HepG2 (cell line): ENCODE measurements around the gene TNFSF8. TPM values are rescaled to one million over a fixed set of nuclear protein-coding genes. Genes with fewer than 3 reads are reported as not detected.

Experiments
- ADNP ChIP-seq: sonication (generic); formaldehyde crosslinking; IDR thresholded peaks from 2 replicates; pipeline ENCODE4 v1.4.0; 2020; ENCODE audit warnings: missing genetic modification reagents
- ATAD3A ChIP-seq: sonication (generic); formaldehyde crosslinking; IDR thresholded peaks from 2 replicates; pipeline ENCODE4 v1.4.0; 2020; ENCODE audit warnings: missing genetic modification reagents
- ATF7 ChIP-seq, 2 experiments: fragments of 450-650 bp in 1 of 2; sonication (generic) in 1 of 2; formaldehyde crosslinking in 1 of 2; IDR thresholded peaks; 2 replicates each; pipeline versions ENCODE4 v1.4.0 to v1.6.1; 2016 to 2020; ENCODE audit warnings: antibody characterized with exemption in 1 of 2, mild to moderate bottlenecking in 1 of 2, missing genetic modification reagents in 1 of 2
- EED ChIP-seq: sonication (generic); formaldehyde crosslinking; IDR thresholded peaks from 2 replicates; pipeline ENCODE4 v1.5.0; 2020; ENCODE audit warnings: mild to moderate bottlenecking, missing genetic modification reagents
- HNRNPUL1 ChIP-seq: fragments of 200-400 bp; formaldehyde crosslinking; IDR thresholded peaks from 2 replicates; pipeline ENCODE4 v1.6.1; 2017; ENCODE audit warnings: low read depth, mild to moderate bottlenecking, low read length, moderate library complexity
- MLLT10 ChIP-seq: sonication (generic); formaldehyde crosslinking; IDR thresholded peaks from 2 replicates; pipeline ENCODE4 v1.4.0; 2020; ENCODE audit warnings: missing genetic modification reagents
- MTF1 ChIP-seq: sonication (generic); formaldehyde crosslinking; IDR thresholded peaks from 2 replicates; pipeline ENCODE4 v1.5.0; 2020; ENCODE audit warnings: missing genetic modification reagents
- SOX5 ChIP-seq: IDR thresholded peaks from 2 replicates; pipeline ENCODE4 v1.6.1; 2016; ENCODE audit warnings: borderline replicate concordance
- SRSF9 ChIP-seq: fragments of 200-400 bp; formaldehyde crosslinking; IDR thresholded peaks from 2 replicates; pipeline ENCODE4 v1.6.1; 2018; ENCODE audit warnings: borderline replicate concordance, mild to moderate bottlenecking, low read depth, low read length; ENCODE audit not compliant: insufficient read depth, poor library complexity, severe bottlenecking
- ZNF333 ChIP-seq: sonication (generic); formaldehyde crosslinking; IDR thresholded peaks from 2 replicates; pipeline ENCODE4 v1.4.0; 2020; ENCODE audit warnings: mild to moderate bottlenecking, missing genetic modification reagents, borderline replicate concordance
- ZNF737 ChIP-seq: sonication (generic); formaldehyde crosslinking; IDR thresholded peaks from 2 replicates; pipeline ENCODE4 v1.5.0; 2020; ENCODE audit warnings: missing genetic modification reagents, mild to moderate bottlenecking, borderline replicate concordance
- polyA plus RNA-seq, 8 experiments: library from polyadenylated mRNA; depleted of rRNA in 3 of 8; stranded (reverse) in 7 of 8; unstranded in 1 of 8; fragments of >200 nt; fragmentation: Illumina TruSeq in 4 of 8; extraction: Trizol in 4 of 8; gene quantifications; 2 replicates each; pipeline versions ENCODE4 v1.2.1 to v1.2.3, GENCODE V29; 2011 to 2016; ENCODE audit warnings: low read depth in 4 of 8, missing spikeins in 1 of 8, mixed read lengths in 1 of 8; ENCODE audit not compliant: insufficient read depth in 1 of 8
- total RNA-seq, 5 experiments: library from RNA; depleted of rRNA; stranded (reverse); fragments of >200 nt; fragmentation: Illumina TruSeq; extraction: Trizol; gene quantifications; 2 replicates each; pipeline ENCODE4 v1.2.3, GENCODE V29; 2016; ENCODE audit warnings: low read depth in 1 of 5
- TF ChIP-seq, protein P1 (sequence below): IDR thresholded peaks from 2 replicates; pipeline ENCODE4 v1.6.1; 2016; ENCODE audit warnings: control low read depth
- TF ChIP-seq, protein P2 (sequence below): sonication (generic); formaldehyde crosslinking; IDR thresholded peaks from 2 replicates; pipeline ENCODE4 v1.8.0; 2022; ENCODE audit warnings: missing genetic modification reagents, low read depth, mild to moderate bottlenecking, borderline replicate concordance
- TF ChIP-seq, protein P3 (sequence below): sonication (generic); formaldehyde crosslinking; IDR thresholded peaks from 2 replicates; pipeline ENCODE4 v1.4.0; 2020; ENCODE audit warnings: missing genetic modification reagents
- TF ChIP-seq, protein P4 (sequence below): sonication (generic); formaldehyde crosslinking; IDR thresholded peaks from 2 replicates; pipeline ENCODE4 v1.5.0; 2020; ENCODE audit warnings: missing genetic modification reagents
- TF ChIP-seq, protein P5 (sequence below): sonication (generic); formaldehyde crosslinking; IDR thresholded peaks from 2 replicates; pipeline ENCODE4 v1.5.0; 2020; ENCODE audit warnings: missing genetic modification reagents

Gene TNFSF8
- total and polyA plus RNA-seq, 2 of the 13 experiments (the other 11 are each of a cell fraction or from before 2014, with no cell fraction given) = not detected

DNA sequence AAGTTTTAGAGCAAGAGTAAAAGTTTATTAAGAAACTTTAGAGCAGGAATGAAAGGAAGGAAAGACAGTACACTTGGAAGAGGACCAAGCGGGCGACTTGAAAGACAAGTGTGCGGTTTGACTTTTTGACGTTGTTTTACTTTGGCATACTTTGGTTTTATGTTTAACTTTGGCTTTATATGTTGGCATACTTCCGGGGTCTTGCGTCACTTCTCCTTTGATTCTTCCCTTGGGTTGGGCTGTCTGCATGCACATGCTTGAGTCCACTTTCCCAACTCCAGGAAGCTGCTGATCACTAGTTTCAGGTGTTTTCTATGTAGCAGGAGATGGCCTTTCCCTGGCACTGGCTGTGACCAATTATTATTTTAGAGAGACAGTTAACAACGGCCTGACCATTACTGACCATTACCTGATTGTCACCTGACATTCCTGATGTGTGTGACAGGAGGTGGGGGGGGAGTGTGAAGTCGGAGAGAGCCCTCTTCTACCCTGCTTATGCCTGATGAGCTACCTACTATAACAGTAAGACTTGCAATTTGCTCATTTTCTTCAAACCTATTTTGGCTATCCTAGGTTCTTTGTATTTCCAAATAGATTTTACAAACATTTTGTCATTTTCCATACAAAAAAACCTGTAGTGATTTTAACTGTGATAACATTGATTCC is 45.5 kb downstream of the TNFSF8 start (continued):
- TF ChIP-seq, protein P1, sequence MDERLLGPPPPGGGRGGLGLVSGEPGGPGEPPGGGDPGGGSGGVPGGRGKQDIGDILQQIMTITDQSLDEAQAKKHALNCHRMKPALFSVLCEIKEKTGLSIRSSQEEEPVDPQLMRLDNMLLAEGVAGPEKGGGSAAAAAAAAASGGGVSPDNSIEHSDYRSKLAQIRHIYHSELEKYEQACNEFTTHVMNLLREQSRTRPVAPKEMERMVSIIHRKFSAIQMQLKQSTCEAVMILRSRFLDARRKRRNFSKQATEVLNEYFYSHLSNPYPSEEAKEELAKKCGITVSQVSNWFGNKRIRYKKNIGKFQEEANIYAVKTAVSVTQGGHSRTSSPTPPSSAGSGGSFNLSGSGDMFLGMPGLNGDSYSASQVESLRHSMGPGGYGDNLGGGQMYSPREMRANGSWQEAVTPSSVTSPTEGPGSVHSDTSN (CRISPR knock-in tag) = no peak
- TF ChIP-seq, protein P2, sequence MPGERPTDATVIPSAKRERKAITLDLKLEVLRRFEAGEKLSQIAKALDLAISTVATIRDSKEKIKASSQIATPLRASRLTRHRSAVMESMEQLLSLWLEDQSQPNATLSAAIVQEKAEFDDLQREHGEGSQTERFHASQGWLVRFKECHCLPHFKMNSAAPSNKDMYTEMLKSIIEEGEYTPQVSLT (CRISPR knock-in tag) = no peak
- no peak for TF ChIP-seq MLLT10 (CRISPR knock-in tag)
- TF ChIP-seq EED (CRISPR knock-in tag) = no peak
- TF ChIP-seq ATAD3A (CRISPR knock-in tag) = no peak
- TF ChIP-seq ZNF333 (CRISPR knock-in tag) = no peak
- TF ChIP-seq, protein P3, sequence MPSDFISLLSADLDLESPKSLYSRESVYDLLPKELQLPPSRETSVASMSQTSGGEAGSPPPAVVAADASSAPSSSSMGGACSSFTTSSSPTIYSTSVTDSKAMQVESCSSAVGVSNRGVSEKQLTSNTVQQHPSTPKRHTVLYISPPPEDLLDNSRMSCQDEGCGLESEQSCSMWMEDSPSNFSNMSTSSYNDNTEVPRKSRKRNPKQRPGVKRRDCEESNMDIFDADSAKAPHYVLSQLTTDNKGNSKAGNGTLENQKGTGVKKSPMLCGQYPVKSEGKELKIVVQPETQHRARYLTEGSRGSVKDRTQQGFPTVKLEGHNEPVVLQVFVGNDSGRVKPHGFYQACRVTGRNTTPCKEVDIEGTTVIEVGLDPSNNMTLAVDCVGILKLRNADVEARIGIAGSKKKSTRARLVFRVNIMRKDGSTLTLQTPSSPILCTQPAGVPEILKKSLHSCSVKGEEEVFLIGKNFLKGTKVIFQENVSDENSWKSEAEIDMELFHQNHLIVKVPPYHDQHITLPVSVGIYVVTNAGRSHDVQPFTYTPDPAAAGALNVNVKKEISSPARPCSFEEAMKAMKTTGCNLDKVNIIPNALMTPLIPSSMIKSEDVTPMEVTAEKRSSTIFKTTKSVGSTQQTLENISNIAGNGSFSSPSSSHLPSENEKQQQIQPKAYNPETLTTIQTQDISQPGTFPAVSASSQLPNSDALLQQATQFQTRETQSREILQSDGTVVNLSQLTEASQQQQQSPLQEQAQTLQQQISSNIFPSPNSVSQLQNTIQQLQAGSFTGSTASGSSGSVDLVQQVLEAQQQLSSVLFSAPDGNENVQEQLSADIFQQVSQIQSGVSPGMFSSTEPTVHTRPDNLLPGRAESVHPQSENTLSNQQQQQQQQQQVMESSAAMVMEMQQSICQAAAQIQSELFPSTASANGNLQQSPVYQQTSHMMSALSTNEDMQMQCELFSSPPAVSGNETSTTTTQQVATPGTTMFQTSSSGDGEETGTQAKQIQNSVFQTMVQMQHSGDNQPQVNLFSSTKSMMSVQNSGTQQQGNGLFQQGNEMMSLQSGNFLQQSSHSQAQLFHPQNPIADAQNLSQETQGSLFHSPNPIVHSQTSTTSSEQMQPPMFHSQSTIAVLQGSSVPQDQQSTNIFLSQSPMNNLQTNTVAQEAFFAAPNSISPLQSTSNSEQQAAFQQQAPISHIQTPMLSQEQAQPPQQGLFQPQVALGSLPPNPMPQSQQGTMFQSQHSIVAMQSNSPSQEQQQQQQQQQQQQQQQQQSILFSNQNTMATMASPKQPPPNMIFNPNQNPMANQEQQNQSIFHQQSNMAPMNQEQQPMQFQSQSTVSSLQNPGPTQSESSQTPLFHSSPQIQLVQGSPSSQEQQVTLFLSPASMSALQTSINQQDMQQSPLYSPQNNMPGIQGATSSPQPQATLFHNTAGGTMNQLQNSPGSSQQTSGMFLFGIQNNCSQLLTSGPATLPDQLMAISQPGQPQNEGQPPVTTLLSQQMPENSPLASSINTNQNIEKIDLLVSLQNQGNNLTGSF = no peak
- TF ChIP-seq HNRNPUL1 = no peak
- TF ChIP-seq ADNP (CRISPR knock-in tag) = no peak
- TF ChIP-seq ZNF737 (CRISPR knock-in tag) = no peak
- TF ChIP-seq, protein P4, sequence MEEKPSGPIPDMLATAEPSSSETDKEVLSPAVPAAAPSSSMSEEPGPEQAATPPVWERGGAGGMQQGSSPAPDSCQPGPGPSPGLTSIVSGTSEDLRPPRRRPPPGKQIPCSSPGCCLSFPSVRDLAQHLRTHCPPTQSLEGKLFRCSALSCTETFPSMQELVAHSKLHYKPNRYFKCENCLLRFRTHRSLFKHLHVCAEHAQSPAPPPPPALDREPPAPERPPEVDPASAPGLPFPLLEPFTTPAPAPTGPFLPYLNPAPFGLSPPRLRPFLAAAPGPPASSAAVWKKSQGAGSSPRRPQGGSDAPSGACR (CRISPR knock-in tag) = no peak
- TF ChIP-seq, protein P5, sequence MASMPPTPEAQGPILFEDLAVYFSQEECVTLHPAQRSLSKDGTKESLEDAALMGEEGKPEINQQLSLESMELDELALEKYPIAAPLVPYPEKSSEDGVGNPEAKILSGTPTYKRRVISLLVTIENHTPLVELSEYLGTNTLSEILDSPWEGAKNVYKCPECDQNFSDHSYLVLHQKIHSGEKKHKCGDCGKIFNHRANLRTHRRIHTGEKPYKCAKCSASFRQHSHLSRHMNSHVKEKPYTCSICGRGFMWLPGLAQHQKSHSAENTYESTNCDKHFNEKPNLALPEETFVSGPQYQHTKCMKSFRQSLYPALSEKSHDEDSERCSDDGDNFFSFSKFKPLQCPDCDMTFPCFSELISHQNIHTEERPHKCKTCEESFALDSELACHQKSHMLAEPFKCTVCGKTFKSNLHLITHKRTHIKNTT = no peak
- no peak for TF ChIP-seq MTF1 (CRISPR knock-in tag)
- peak; percentile 31; the same call in 1 of the 2 replicates for TF ChIP-seq ATF7 (IDR thresholded peaks at IDR 0.05)
- no peak for TF ChIP-seq ATF7 (CRISPR knock-in tag; IDR thresholded peaks at IDR 0.05)
- peak; percentile 50; the same call in 1 of the 2 replicates for TF ChIP-seq SOX5 (CRISPR knock-in tag)
- TF ChIP-seq SRSF9 = no peak
